HG02798 (cell line): Measurements from ENCODE around the gene DTX3L.
A peak's percentile ranks its signal among the peaks of the same experiment; 100 is the strongest.

Experiments used
- ATAC-seq: cut with Tn5 transposase; IDR thresholded peaks from one replicate; pipeline ENCODE4 v1.9.1; 2021; ENCODE audit warnings: mild to moderate bottlenecking; ENCODE audit not compliant: unreplicated experiment, poor library complexity

Gene DTX3L

DNA sequence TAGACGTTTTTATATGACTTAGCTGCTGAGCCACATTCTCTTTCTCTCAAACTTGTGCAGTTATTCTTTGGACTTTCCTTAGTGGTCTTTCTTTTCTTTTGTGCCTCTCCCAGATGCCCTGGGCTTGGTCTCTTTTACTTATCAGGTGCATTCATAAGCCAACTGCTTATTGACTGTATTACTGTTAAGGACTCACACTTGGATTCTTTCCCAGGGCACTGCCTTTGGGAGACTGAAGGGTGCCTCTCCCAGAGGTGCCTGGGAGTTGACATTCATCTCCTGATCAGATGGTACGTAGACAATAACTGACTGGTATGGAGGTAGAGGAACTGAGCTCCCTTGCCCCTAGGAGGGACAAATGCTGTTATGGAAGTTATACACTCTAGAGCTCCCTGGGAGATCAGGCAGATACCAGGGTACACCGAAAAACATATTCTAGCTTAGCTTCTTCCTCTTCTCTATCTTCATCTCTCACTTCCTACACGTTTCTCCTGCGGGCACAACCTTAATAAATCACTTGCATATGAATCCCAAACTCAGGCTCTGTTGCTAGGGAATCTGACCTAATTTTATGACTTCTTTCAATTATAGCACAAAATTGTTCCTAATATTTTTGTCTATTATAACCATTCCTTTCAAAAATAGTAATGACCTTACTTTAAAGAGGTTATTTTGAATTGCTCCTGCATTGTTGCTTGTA, 38.0 kb downstream of the DTX3L start:
- no peak for ATAC-seq

DNA sequence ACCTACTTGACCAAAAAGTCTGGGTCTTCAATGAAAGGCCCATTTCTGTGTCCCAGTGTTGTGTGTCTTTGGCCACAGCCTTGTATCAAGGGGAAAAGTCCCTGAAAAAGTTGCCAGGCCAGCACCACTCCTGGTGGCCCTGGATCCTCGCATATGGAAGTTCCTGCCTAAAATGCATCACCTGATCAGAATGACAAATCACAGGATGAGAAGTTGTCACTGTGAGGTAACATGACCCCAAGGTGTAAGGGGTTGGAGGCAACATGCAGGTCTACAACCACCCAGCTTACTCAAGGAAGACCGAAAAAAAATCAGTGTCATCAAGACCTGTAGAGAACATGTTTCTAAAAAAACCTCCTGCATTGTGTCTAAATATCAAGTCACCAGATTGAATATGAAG, 38.9 kb downstream of the DTX3L start:
- ATAC-seq = no peak

DNA sequence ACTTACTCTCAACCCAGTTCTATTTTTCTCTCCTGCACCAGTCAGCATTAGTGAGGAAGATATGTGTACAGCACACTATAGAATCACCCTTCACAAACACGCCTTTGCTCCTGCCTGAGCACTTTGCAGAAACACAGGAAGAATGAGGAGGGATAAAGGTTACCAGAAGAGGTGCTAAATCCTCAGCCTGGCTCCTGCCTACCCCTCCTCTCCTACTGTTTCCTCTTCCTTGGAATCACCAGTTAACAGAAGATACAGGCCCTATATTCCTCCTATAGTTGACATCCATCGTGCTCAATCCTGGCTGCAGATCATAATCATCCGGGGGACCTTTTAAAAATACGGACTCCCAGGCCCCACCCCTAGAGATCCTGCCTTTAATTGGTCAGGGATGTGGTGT, 42.2 kb downstream of the DTX3L start:
- no peak for ATAC-seq

DNA sequence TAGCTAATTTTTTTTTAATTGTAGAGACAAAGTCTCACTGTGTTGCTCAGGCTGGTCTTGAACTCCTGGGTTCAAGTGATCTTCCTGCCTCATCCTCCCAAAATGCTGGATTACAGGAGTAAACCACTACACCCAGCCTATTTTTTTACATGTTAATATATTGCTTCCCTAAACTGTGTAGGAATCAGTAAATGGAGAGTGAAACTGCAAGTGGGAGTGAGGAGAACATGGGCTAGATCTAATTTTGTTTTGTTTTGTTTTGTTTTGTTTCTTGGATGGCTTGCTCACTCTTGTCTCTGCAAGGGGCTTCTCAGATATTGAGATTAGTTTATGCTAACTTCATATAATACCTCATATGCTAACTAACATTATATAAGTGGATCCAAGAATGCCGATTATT, 44.8 kb downstream of the DTX3L start:
- ATAC-seq = no peak

DNA sequence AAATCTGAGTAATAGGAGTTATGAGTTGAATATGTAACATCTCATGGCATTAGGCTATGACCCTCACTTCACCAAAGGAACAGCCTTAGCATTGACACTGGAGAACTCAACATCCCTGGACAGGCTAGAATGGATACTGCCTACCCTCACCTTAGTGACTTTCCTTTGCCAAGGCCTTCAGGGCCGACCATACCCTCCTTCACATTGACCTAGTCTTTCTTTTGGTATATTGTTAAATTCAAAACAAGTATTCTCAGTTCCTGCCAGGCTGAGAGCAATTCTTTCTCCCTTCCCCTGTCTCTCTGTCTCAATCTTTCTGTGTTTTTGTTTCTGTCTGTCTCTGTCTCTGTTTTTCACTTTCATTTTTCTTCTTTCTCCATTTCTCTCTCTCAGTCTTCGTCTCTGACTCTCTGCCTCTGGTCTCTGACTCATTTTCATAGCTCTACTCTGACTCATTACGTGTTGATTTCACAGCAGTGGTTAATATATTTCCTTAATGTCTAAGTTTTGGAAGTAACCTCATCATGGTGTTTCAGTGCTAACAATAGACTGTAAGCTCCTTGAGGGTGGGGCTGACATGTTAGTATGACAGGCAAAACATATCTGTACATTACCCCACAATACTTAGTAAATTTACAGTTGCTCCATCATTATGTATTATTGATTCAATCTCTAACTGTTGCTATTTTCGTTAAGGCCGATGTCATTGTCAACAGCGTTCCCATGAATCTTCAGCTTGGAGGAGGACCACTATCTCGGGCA, 45.8 kb downstream of the DTX3L start:
- ATAC-seq = peak; percentile 91

DNA sequence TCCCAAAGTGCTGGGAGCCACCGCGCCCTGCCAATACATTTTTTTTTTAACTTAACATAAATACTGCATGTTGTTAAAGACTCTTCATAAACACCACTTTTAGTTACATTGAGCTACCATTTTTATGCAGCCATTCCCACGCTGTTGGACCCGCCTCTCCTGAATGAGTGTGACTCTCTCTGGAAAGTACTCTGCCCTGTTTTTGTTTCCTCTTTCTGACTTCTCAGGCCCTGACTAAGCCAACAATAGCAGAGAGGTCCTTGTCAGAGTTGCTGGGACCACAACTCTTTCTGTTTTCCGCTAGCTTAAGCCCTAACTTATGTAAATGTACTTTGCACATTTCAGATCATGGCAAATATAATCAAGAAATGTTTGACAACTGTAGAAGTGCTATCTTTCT, 48.6 kb downstream of the DTX3L start:
- no peak for ATAC-seq

DNA sequence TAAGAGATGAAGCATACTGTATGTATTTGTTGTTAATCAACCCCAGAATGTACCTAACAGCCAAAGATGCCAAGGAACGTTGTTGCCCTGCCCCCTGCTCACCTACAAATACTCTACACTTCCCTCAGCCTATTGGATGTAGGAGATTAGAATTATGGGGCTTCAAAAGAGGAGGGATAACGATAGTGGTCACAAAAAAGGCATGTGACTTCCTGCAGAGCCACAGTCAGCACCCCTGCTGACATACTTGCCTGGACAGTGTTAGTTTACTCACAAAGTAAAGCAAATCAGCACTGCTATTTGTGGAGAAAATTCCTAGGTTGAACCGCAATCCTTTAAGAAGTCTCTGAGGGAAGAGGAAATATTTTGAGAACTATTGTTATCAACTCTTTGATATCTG, 51.2 kb downstream of the DTX3L start:
- no peak for ATAC-seq

DNA sequence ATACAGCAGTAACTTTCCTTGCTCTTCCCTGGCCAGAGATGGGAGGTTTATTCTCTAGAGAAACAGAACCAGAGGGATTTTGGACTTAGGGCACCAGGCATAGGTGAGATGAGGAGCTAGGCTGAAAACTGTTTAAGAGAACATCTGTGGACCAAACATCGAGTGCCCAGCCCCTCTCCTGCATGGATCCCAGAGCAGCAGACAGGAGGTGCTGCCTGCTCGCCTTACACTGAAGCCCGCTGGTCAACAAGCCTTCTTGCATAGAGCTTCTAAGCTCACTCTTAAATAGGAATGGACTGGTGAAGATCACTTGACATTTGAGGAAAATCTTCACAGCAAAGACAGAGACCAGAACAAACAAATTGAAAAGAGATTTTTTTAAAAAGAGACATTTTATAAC, 54.5 kb downstream of the DTX3L start:
- ATAC-seq = no peak

DNA sequence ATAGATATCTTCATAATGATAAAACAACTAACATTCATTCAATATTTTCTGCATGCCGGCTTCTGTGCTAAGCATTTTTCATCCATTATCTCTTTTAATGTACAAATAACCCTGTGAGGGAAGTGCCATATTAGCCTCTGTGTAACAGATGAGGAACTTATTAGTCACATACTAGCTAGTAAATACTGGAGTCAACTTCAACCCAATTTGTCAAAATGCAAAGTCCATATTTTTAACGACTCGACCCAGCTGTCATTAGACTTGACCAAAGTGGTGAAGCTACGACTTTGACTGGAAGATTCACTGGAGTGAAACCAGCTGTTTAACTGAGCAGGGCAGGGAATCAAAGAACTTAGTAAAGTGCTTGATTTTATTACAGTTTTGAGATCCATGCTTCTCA, 54.9 kb downstream of the DTX3L start:
- no peak for ATAC-seq

DNA sequence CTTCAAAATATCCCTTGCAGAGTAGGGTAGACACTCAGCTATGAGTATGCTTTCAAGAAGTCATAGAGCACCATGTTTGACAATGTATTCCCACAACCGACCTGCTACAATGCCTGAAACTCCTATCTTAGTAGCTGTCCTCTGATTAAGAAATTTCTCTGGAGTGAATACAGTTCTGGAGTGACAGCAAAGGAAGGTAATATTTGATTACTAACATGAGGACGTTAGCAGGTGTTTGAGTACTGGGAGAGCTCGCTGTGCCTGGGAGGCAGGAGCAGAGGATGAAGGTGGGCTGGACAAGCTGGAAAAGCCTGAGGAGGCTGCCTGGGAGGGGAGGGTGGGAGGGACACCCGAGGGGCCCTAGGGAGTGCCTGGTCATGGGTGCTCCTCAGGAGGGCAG, 56.3 kb downstream of the DTX3L start:
- ATAC-seq = no peak

DNA sequence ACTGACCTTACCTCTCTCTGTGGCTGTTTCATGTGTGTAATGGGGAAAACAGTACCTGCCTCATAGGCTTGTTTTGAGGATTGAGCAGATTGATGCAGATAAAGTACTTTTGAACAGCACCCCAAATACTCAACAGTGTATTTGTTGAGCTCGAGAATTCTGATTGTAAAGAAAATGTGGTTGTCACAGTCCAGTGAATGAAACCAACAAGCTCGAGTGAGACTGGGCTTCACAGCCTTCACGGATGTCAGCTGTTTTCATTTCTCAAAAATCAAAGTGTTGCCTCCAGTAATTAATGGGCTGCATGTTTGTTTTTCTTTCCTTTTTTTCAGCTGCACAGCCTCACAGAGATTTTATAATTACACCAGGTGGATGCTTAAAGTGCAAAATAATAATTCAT, 57.0 kb downstream of the DTX3L start:
- peak; percentile 48 for ATAC-seq

DNA sequence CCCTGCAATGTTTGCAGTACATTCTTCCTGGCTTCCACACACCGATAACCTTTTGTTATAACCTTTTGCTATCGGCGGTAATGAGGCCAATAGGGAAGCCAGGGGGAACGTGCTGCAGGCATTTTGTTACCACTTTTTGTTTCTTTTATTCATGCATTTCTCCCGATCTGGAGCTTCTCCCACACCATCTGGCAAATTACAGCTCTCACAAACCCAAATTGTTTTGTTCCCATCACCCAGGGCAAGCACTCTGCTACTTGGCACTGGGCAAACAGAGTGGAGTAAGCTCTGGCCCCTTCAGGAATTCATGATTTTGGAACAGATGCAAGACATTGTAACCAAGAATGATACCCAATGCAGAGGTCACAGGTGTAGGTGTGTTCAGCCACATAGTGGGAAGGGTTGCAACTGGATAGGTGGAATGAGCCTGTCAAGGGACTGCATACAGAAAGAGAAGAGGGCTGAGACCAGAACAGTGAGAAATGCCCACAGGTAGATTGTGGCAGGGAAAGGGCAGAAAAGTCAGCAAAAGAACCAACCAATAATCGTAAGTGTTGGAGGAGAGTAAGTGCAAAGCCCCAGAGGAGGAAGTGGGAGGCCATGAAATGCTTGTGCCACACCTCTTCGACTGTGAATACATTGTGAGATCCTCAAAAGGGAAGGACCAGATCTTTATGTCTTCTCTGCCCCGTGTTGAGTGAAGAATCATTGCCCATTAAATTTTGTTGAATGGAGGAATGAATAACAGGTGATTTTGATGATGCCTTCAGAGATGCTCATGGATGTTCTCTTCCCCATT, 59.1 kb downstream of the DTX3L start:
- ATAC-seq = no peak
